Kidney (tissue), 14 donors: ENCODE measurements around the gene PSMC3. TPM values are rescaled to one million over a fixed set of nuclear protein-coding genes. Genes with fewer than 3 reads are reported as not detected.

Source experiments
- DNase-seq, 5 donors: peaks; one replicate each; pipeline ENCODE4 v3.0.0-alpha.2; 2013 to 2020
- FAIRE-seq: peaks from 2 replicates; lab custom pipeline; 2012; peaks lifted over from hg19 to GRCh38; lab: Jason Lieb, UNC
- H3K27ac ChIP-seq, 2 donors: one replicate each; pipeline ENCODE4 v1.7.0; 2013; ENCODE audit warnings: low read depth in 2 of 2, low read length in 2 of 2, inconsistent platforms in 1 of 2
- H3K27me3 ChIP-seq: one replicate; pipeline ENCODE4 v1.7.1; 2013; ENCODE audit warnings: low read length, inconsistent platforms; ENCODE audit not compliant: control insufficient read depth, insufficient read depth
- H3K36me3 ChIP-seq, 3 donors: one replicate each; pipeline versions ENCODE4 v1.7.0 to v1.7.1; 2013; ENCODE audit warnings: low read length in 3 of 3, control low read depth in 1 of 3, inconsistent platforms in 1 of 3; ENCODE audit not compliant: insufficient read depth in 3 of 3, control insufficient read depth in 2 of 3
- H3K4me1 ChIP-seq, 3 donors: one replicate each; pipeline versions ENCODE4 v1.7.0 to v1.7.1; 2013; ENCODE audit warnings: low read length in 3 of 3, inconsistent platforms in 1 of 3, low read depth in 1 of 3; ENCODE audit not compliant: control insufficient read depth in 2 of 3, insufficient read depth in 2 of 3
- H3K4me3 ChIP-seq, 3 donors: one replicate each; pipeline versions ENCODE4 v1.7.0 to v1.8.1; 2013; ENCODE audit warnings: low read length in 3 of 3, control low read depth in 1 of 3, inconsistent platforms in 1 of 3
- H3K9ac ChIP-seq, 3 donors: one replicate each; pipeline versions ENCODE4 v1.7.0 to v1.7.1; 2013; ENCODE audit warnings: low read length in 3 of 3, control low read depth in 1 of 3, inconsistent platforms in 1 of 3
- H3K9me3 ChIP-seq, 3 donors: one replicate each; pipeline versions ENCODE4 v1.7.0 to v1.7.1; 2013; ENCODE audit warnings: low read length in 3 of 3, control low read depth in 1 of 3, inconsistent platforms in 1 of 3; ENCODE audit not compliant: control insufficient read depth in 2 of 3, insufficient read depth in 1 of 3
- CTCF ChIP-seq: IDR thresholded peaks from 3 replicates; pipeline ENCODE4 v1.5.1; 2012; ENCODE audit warnings: mild to moderate bottlenecking, moderate library complexity, borderline replicate concordance; ENCODE audit not compliant: insufficient read depth; ENCODE audit errors: extremely low read depth
- intact Hi-C: fragments of 100-400 bp; cut with DNase I; formaldehyde crosslinking; loops from one replicate; pipeline ENCODE4 v1.11.1; 2022
- polyA plus RNA-seq: library from polyadenylated mRNA; stranded (reverse); fragments of 350-450 nt; fragmentation: Illumina TruSeq; extraction: RNeasy Lipid Tissue Mini Kit (QIAGEN cat#74804); gene quantifications from one replicate; pipeline ENCODE4 v1.2.3, GENCODE V29; 2014; ENCODE audit warnings: low read depth, low replicate concordance; ENCODE audit not compliant: insufficient read depth
- total RNA-seq: library from RNA; stranded (reverse); fragmentation: NEBNext Ultra II Directional; extraction: Animal tissue kit (Norgen Biotek cat#: 25700); gene quantifications from one replicate; pipeline ENCODE4 v1.2.1, GENCODE V29; 2021
- donor health status: control.
- donor health status: control.
- donor health status: control.
- donor health status: control.
- donor health status: control.
- donor health status: DM: yes; HTN: yes; CAD: no.
- donor health status: Normal renal cell carcinoma (clear cell type).

The PSMC3 gene
- total and polyA plus RNA-seq, 2 donors from 2014 or later, result 103 to 171 TPM

DNA sequence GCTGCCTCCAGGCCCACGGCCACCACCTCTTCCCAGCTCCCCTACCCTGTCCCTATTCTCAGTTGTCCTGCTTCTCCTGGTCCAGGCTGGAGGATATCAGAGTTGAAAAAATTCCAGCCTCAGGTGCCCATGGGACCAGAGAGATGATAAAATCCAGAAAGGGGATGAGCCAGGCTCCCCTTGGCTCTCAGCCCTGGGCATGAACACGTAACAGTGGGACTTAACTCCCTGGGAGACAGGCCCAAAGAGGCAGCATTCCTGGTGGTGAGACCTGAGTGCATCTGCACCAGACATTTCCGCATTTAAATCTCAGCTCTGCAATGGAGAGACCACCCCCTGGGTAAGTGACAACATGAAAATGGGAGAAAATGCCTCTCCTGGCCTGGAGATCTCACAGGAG lies 28.2 kb downstream of the PSMC3 start:
- intact Hi-C loops, result no loop called here
- H3K36me3 ChIP-seq, result no peaks in the 10 kb centered on the region

GRCh38 chr11:47396049-47396320 lies 30.3 kb downstream of the PSMC3 start:
- Histone ChIP-seq H3K4me3 (no peak overlapping the region), H3K27ac (no peak overlapping the region), H3K9me3 (no peaks in the 10 kb centered on the region), H3K4me1 (peaks cover 0 to 10% (median 0%) of the 10 kb centered on the region in 3 donors), H3K27me3 (no peaks in the 10 kb centered on the region), H3K36me3 (no peaks in the 10 kb centered on the region), H3K9ac (no peak overlapping the region)
- no peak for DNase-seq
- no peak for FAIRE-seq
- no peak for TF ChIP-seq CTCF
- intact Hi-C loops, result no loop called here

More for the DNA sequence above, 28.2 kb downstream of the PSMC3 start:
- Histone ChIP-seq H3K27ac (no peak overlapping the region), H3K4me3 (no peak overlapping the region), H3K9ac (no peak overlapping the region), H3K27me3 (no peaks in the 10 kb centered on the region), H3K9me3 (no peaks in the 10 kb centered on the region), H3K4me1 (peaks cover 0 to 10% (median 0%) of the 10 kb centered on the region in 3 donors)
- TF ChIP-seq CTCF, result no peak
- DNase-seq (peak in 1 of 5 donors; percentile 30), FAIRE-seq (no peak)

DNA sequence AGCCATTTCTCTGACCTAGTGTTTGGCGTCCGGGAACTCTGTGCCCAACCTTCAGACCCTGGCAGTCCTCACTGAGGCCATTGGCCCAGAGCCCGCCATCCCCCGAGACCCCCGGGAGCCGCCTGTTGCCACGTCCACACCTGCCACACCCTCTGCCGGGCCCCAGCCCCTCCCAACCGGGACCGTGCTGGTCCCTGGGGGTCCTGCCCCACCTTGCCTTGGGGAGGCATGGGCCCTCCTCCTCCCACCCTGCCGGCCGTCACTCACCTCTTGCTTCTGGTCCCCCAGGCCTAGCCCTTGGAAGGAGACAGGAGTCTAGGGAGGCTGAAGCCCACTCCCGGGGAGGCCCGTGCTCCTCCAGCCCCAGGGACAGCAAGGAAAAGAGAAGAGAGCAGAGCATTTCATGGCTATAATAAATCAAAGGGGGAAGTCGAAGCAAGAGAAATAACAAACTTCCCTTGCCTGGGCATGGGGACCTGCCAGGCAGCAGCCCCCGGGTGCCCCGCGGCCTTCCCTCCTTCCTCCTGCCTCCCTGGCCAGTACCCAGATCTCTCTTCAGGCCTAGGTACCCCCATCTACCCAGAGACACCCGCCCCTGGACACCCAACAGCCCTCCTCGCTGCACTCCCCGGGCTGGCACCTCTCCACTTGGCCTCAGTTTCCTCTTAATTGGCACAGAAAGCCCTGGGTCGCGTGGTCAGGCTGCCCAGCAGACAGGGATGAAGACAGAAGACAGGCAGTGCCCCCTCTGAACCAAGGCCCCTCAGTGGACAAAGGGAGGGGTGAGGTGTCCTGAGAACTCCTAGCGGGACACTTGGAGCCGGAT lies 30.8 kb downstream of the PSMC3 start:
- H3K9ac ChIP-seq, result peak overlapping the region in 1 of 3 donors; percentile 19
- peaks cover 0 to 6% (median 0%) of the 10 kb centered on the region in 3 donors for H3K4me1 ChIP-seq
- intact Hi-C loops, result no loop called here
- DNase-seq (peak in 2 of 5 donors; percentile 59 to 76), FAIRE-seq (no peak)
- H3K4me3 ChIP-seq, result no peak overlapping the region
- no peak for TF ChIP-seq CTCF
- no peaks in the 10 kb centered on the region for H3K36me3 ChIP-seq
- H3K27me3 ChIP-seq, result no peaks in the 10 kb centered on the region
- H3K27ac ChIP-seq, result peak overlapping the region; percentile 76 to 84
- H3K9me3 ChIP-seq, result no peaks in the 10 kb centered on the region
